ENCODE results near the gene OR2H1. TPM values are rescaled to one million over a fixed set of nuclear protein-coding genes. Genes with fewer than 3 reads are reported as not detected.

OR2H1 gene
- polyA plus RNA-seq (2013, experiment 1 of 2) = 0.03 TPM
- polyA plus RNA-seq (2013, experiment 2 of 2) = 0.01 TPM

DNA sequence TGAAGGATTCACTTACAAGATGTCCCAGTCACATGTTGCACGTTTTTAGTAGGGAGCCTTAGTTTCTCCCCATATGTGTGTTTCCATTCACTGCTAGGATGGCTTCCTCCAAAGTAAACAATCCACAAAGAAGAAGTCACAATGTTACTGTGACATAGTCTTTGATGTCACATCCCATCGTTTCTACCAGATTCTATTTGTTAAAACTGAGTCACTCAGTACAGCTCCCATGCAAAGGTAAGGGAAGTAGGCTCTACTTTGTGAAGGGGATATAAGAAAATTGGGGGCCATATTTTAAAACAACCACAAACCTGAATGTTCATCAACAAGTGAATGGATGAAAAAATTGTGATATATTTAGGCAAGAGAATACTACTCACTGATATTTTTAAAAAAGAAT lies at the start of gene OR2H1, which contains the start of gene OR11A1:
Gene OR2H1, plus strand, starts transcription at position 185 of the 400 bp plus-strand sequence. CDS start 4,615 bp downstream, outside the sequence.
Gene OR11A1, minus strand, starts transcription at position 101 of the 400 bp plus-strand sequence. CDS start 29,430 bp downstream, outside the sequence.
- no peak within 1 kb of the TSS for H2AK5ac ChIP-seq (ENCODE audit: low read depth, low read length)
- H3K9me3 ChIP-seq (replicated peaks in 1 of 2; ENCODE audit: control insufficient read depth in 2 of 2, insufficient read depth in 1 of 2, low read depth in 1 of 2, low read length in 2 of 2) = no peaks in the 10 kb centered on the region
- H3K4me2 ChIP-seq (ENCODE audit: insufficient read depth, low read length, poor library complexity, severe bottlenecking) = no peak within 1 kb of the TSS
- no peak within 1 kb of the TSS for H2BK5ac ChIP-seq (ENCODE audit: low read length)
- no peak within 1 kb of the TSS for H3K4ac ChIP-seq (ENCODE audit: low read length)
- no peak within 1 kb of the TSS for H3K4me3 ChIP-seq (ENCODE audit: low read length in 2 of 2)
- no peak within 1 kb of the TSS for H3K18ac ChIP-seq (ENCODE audit: low read length)
- no peak within 1 kb of the TSS for H2AFZ ChIP-seq (ENCODE audit: low read length)
- H3K23ac ChIP-seq (ENCODE audit: low read depth, low read length, poor library complexity) = no peak within 1 kb of the TSS
- no peak within 1 kb of the TSS for H3K9ac ChIP-seq (ENCODE audit: low read depth, low read length, poor library complexity)
- no peak within 1 kb of the TSS for H4K8ac ChIP-seq (ENCODE audit: low read depth, low read length)
- H3K36me3 ChIP-seq (replicated peaks in 1 of 2; ENCODE audit: control insufficient read depth in 2 of 2, insufficient read depth in 2 of 2, low read length in 2 of 2) = no peaks in the 10 kb centered on the region
- H3K4me1 ChIP-seq (ENCODE audit: control insufficient read depth in 2 of 2, insufficient read depth in 1 of 2, low read depth in 1 of 2, low read length in 2 of 2) = no peaks in the 10 kb centered on the region
- H3K27ac ChIP-seq (replicated peaks; ENCODE audit: low read length) = no peak within 1 kb of the TSS
- H3K14ac ChIP-seq (ENCODE audit: low read length) = no peak within 1 kb of the TSS
- H3K79me1 ChIP-seq (ENCODE audit: low read depth, low read length) = no peaks in the 10 kb centered on the region
- H2BK120ac ChIP-seq (ENCODE audit: low read depth, low read length) = no peak within 1 kb of the TSS
- H3K27me3 ChIP-seq (ENCODE audit: control insufficient read depth in 3 of 3, insufficient read depth in 3 of 3, low read depth in 1 of 3, low read length in 3 of 3) = peaks cover 0 to 3% (median 0%) of the 10 kb centered on the region in 3 experiments
- no CpG with 5 or more reads among the region's 2 CpGs for WGBS, 2 donors (ENCODE audit: extremely low coverage in 2 of 2, insufficient read length in 2 of 2, insufficient replicate concordance in 1 of 2)
- no peak within 1 kb of the TSS for H4K91ac ChIP-seq (ENCODE audit: low read depth, low read length, poor library complexity)
- H2BK15ac ChIP-seq (ENCODE audit: low read length) = no peak within 1 kb of the TSS
- no peak within 1 kb of the TSS for H2BK12ac ChIP-seq (ENCODE audit: low read length)
- DNase-seq (ENCODE audit: low spot score) = no peak

DNA sequence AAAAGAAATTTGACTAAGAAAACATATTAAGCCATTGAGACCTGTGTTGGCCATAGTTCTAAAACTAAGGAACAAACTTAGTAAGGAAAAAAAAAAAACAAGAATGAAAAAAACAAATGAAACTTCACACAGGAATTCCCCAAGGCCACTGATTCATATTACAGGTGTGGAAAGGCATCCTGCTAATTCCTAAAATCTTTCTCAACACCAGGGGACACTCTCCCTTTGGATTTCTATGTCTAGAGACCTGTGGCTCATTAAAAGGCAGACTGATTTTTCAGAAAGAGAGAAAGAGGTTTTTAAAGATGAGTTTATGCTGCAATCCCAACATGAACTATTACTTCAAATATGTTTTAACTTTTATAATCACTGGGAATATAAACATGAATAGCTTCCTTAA lies 42.4 kb upstream of the OR2H1 start, which contains the start of gene OR12D1:
Gene OR12D1, plus strand, starts transcription at position 341 of the 400 bp plus-strand sequence.
- DNase-seq (ENCODE audit: low spot score) = no peak
- no peak within 1 kb of the TSS for H3K4ac ChIP-seq (ENCODE audit: low read length)
- H2AK5ac ChIP-seq (ENCODE audit: low read depth, low read length) = no peak within 1 kb of the TSS
- no peak within 1 kb of the TSS for H2BK120ac ChIP-seq (ENCODE audit: low read depth, low read length)
- no peak within 1 kb of the TSS for H4K8ac ChIP-seq (ENCODE audit: low read depth, low read length)
- no peak within 1 kb of the TSS for H3K27ac ChIP-seq (replicated peaks; ENCODE audit: low read length)
- no peak within 1 kb of the TSS for H3K9ac ChIP-seq (ENCODE audit: low read depth, low read length, poor library complexity)
- H2BK15ac ChIP-seq (ENCODE audit: low read length) = no peak within 1 kb of the TSS
- H3K18ac ChIP-seq (ENCODE audit: low read length) = no peak within 1 kb of the TSS
- H3K4me2 ChIP-seq (ENCODE audit: insufficient read depth, low read length, poor library complexity, severe bottlenecking) = no peak within 1 kb of the TSS
- no peak within 1 kb of the TSS for H3K14ac ChIP-seq (ENCODE audit: low read length)
- no peak within 1 kb of the TSS for H2BK12ac ChIP-seq (ENCODE audit: low read length)
- no peak within 1 kb of the TSS for H4K91ac ChIP-seq (ENCODE audit: low read depth, low read length, poor library complexity)
- no peaks in the 10 kb centered on the region for H3K4me1 ChIP-seq (ENCODE audit: control insufficient read depth in 2 of 2, insufficient read depth in 1 of 2, low read depth in 1 of 2, low read length in 2 of 2)
- no peak within 1 kb of the TSS for H3K23ac ChIP-seq (ENCODE audit: low read depth, low read length, poor library complexity)
- H3K9me3 ChIP-seq (replicated peaks in 1 of 2; ENCODE audit: control insufficient read depth in 2 of 2, insufficient read depth in 1 of 2, low read depth in 1 of 2, low read length in 2 of 2) = no peaks in the 10 kb centered on the region
- no peaks in the 10 kb centered on the region for H3K79me1 ChIP-seq (ENCODE audit: low read depth, low read length)
- no peak within 1 kb of the TSS for H2AFZ ChIP-seq (ENCODE audit: low read length)
- H3K27me3 ChIP-seq (ENCODE audit: control insufficient read depth in 3 of 3, insufficient read depth in 3 of 3, low read depth in 1 of 3, low read length in 3 of 3) = no peaks in the 10 kb centered on the region
- no peak within 1 kb of the TSS for H2BK5ac ChIP-seq (ENCODE audit: low read length)
- H3K4me3 ChIP-seq (ENCODE audit: low read length in 2 of 2) = no peak within 1 kb of the TSS
- peaks cover 0 to 2% of the 10 kb centered on the region in 2 donors for H3K36me3 ChIP-seq (replicated peaks in 1 of 2; ENCODE audit: control insufficient read depth in 2 of 2, insufficient read depth in 2 of 2, low read length in 2 of 2)

DNA sequence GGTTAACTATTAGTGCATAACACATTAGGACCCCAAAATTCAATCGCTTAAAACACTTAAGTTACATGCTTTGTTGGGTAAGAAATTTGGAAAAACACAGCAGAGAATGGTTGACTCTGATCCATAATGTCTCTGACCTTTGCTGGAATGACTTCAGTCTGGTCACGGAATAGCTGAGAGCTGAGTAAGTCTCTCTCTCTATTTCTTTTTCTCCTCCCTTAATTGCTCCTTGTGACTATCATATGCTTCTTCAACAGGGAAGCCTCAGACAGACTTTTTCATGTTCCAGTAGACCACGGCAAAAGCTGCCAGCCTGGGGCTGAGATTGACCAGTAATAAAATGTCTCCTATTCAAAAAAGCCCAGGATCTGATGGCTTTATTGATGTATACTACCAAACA lies 37.4 kb upstream of the OR2H1 start:
- WGBS, 2 donors (ENCODE audit: extremely low coverage in 2 of 2, insufficient read length in 2 of 2, insufficient replicate concordance in 1 of 2) = no CpG with 5 or more reads among the region's 3 CpGs
- Histone ChIP-seq H4K91ac (ENCODE audit: low read depth, low read length, poor library complexity) (no peak overlapping the region), H3K9me3 (replicated peaks in 1 of 2; ENCODE audit: control insufficient read depth in 2 of 2, insufficient read depth in 1 of 2, low read depth in 1 of 2, low read length in 2 of 2) (no peaks in the 10 kb centered on the region), H2BK120ac (ENCODE audit: low read depth, low read length) (no peak overlapping the region), H3K27me3 (ENCODE audit: control insufficient read depth in 3 of 3, insufficient read depth in 3 of 3, low read depth in 1 of 3, low read length in 3 of 3) (no peaks in the 10 kb centered on the region), H3K9ac (ENCODE audit: low read depth, low read length, poor library complexity) (no peak overlapping the region), H3K4ac (ENCODE audit: low read length) (no peak overlapping the region), H3K4me1 (ENCODE audit: control insufficient read depth in 2 of 2, insufficient read depth in 1 of 2, low read depth in 1 of 2, low read length in 2 of 2) (peaks cover 0 to 2% of the 10 kb centered on the region in 2 donors), H2BK5ac (ENCODE audit: low read length) (no peak overlapping the region), H3K4me2 (ENCODE audit: insufficient read depth, low read length, poor library complexity, severe bottlenecking) (no peak overlapping the region), H3K4me3 (ENCODE audit: low read length in 2 of 2) (no peak overlapping the region), H2BK15ac (ENCODE audit: low read length) (no peak overlapping the region), H3K23ac (ENCODE audit: low read depth, low read length, poor library complexity) (no peak overlapping the region), H2BK12ac (ENCODE audit: low read length) (no peak overlapping the region), H3K36me3 (replicated peaks in 1 of 2; ENCODE audit: control insufficient read depth in 2 of 2, insufficient read depth in 2 of 2, low read length in 2 of 2) (no peaks in the 10 kb centered on the region), H3K18ac (ENCODE audit: low read length) (no peak overlapping the region), H3K79me1 (ENCODE audit: low read depth, low read length) (no peaks in the 10 kb centered on the region), H4K8ac (ENCODE audit: low read depth, low read length) (no peak overlapping the region), H2AFZ (ENCODE audit: low read length) (no peak overlapping the region), H2AK5ac (ENCODE audit: low read depth, low read length) (no peak overlapping the region), H3K14ac (ENCODE audit: low read length) (no peak overlapping the region), H3K27ac (replicated peaks; ENCODE audit: low read length) (no peak overlapping the region)
- no peak for DNase-seq (ENCODE audit: low spot score)

DNA sequence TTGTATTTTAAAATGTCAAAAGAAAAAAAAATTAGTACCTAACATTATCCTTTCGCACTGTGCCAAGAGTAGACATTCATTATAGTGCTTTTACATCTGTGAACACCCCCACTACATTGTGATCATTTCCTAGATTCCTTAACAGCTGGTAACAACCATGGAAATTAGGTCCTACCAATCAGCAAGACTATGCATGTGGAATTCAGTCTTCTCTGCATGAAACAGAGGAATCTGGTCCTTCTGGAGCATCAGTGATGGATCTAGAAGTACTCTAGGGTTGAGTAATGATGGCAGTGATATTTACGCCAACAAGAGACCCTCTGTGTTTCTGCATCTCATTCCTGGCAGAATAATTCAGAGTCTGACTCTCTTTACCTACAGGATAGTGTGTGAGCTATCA lies 32.8 kb upstream of the OR2H1 start:
- WGBS, 2 donors (ENCODE audit: extremely low coverage in 2 of 2, insufficient read length in 2 of 2, insufficient replicate concordance in 1 of 2) = no CpG with 5 or more reads among the region's 2 CpGs
- Histone ChIP-seq H2BK15ac (ENCODE audit: low read length) (no peak overlapping the region), H3K27ac (replicated peaks; ENCODE audit: low read length) (no peak overlapping the region), H2BK12ac (ENCODE audit: low read length) (no peak overlapping the region), H4K8ac (ENCODE audit: low read depth, low read length) (no peak overlapping the region), H3K9me3 (replicated peaks in 1 of 2; ENCODE audit: control insufficient read depth in 2 of 2, insufficient read depth in 1 of 2, low read depth in 1 of 2, low read length in 2 of 2) (no peaks in the 10 kb centered on the region), H2BK5ac (ENCODE audit: low read length) (no peak overlapping the region), H3K27me3 (ENCODE audit: control insufficient read depth in 3 of 3, insufficient read depth in 3 of 3, low read depth in 1 of 3, low read length in 3 of 3) (no peaks in the 10 kb centered on the region), H3K36me3 (replicated peaks in 1 of 2; ENCODE audit: control insufficient read depth in 2 of 2, insufficient read depth in 2 of 2, low read length in 2 of 2) (no peaks in the 10 kb centered on the region), H3K14ac (ENCODE audit: low read length) (no peak overlapping the region), H3K9ac (ENCODE audit: low read depth, low read length, poor library complexity) (no peak overlapping the region), H3K4me1 (ENCODE audit: control insufficient read depth in 2 of 2, insufficient read depth in 1 of 2, low read depth in 1 of 2, low read length in 2 of 2) (peaks cover 0 to 2% of the 10 kb centered on the region in 2 donors), H3K18ac (ENCODE audit: low read length) (no peak overlapping the region), H3K4me2 (ENCODE audit: insufficient read depth, low read length, poor library complexity, severe bottlenecking) (no peak overlapping the region), H2AFZ (ENCODE audit: low read length) (no peak overlapping the region), H4K91ac (ENCODE audit: low read depth, low read length, poor library complexity) (no peak overlapping the region), H2BK120ac (ENCODE audit: low read depth, low read length) (no peak overlapping the region), H3K79me1 (ENCODE audit: low read depth, low read length) (no peaks in the 10 kb centered on the region), H3K4me3 (ENCODE audit: low read length in 2 of 2) (no peak overlapping the region), H3K4ac (ENCODE audit: low read length) (no peak overlapping the region), H2AK5ac (ENCODE audit: low read depth, low read length) (no peak overlapping the region), H3K23ac (ENCODE audit: low read depth, low read length, poor library complexity) (no peak overlapping the region)
- no peak for DNase-seq (ENCODE audit: low spot score)

Data from neuronal stem cell (in vitro differentiated cells).